Pons (tissue), 1 donor: ENCODE data around the gene EXD3.
"Not testable (repeated sequence)": the region's sequence is repeated elsewhere in the genome, so short reads cannot be mapped to it uniquely, and the experiment has no call there.

Source experiments
- DNase-seq: peaks from one replicate; pipeline ENCODE4 v3.0.0-alpha.2; 2016; ENCODE audit warnings: low spot score

EXD3 gene, protein sequence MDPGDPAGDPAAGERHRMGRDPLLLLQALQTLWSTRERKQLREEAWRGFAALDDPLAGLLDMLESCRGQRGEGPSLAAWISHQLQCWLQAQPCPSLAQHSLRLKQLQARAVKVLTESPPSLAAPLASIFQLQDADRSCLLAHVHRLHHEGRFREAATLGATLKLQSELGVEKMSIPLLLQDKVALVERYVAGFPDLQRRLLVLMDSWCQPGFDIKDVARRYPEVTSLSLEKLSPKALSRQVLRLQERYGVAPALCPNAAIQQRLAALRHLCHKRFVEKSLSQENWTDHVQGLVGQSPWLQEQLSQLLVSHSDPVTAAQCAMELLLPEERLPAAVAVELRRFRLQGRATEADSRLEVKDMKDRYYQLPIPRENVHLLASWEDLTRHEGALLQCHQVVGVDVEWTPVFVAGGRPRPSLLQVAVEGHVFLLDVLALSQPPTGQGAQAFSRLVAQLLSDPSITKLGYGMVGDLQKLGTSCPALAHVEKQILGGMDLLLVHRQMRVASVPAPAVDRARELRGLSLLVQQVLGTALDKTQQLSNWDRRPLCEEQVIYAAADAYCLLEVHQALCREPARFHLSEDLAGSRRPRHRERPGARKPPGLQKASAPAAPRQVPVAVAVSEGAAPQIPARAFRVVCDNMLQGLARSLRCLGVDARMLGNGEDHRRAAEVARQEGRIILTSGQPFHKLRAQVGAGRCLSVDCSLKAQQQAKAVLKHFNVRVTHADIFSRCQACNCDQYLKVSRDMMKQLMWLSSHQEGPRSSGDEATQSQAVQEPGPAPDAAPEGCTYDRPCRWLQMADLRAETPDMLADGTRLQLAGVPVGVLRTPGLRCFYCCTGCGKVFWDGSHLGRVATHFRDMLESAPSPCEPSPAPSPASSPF

DNA sequence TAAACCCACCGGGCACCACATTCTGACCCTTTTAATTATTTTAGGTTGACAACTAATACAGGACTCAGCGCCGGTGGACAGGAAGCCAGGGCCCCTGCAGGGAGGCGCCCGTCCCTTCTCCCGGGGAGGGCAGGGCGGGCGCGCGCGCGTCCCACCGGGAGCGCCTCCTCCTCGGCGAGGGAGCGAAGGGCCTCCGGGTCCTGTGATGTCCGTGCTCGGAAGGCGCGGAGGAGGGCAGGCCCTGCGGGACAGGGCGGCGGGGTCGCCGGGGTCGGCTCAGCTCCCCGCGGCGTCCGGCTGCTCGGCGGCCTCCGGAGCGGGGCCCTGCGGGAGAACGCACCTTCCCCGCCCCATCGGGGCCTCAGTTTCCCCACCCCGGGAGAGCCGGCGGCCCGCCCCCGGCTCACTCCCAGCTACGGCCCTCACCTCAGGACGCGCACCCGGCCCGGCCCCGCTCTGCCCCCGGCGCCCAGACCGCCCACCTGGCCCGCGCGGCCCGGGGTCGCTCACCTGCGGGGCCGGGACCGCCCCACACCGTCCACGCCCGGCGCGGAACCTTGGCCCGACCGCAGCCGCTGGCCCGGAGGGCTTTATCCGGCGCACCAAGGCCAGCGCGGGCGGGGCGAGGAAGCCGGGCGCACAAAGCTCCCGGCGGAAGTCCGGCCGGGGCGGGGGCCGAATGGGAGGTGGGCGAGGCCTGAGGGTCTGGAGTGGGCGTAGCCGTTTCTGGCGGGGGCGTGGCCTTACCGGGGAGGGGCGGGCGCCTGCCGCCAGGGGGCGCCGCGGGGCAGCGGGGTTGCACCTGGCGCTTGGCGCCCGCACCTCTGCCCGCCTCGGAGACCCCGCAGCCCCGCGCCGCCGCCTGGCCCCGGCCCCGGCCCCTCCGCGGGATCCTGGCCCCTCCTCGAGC lies at the start of gene EXD3, which contains the start of gene NOXA1:
EXD3 (minus strand) TSS at position 559 of the 910 bp plus-strand sequence. CDS start 27,805 bp downstream, outside the sequence.
NOXA1 (plus strand) TSS at position 790 of the 910 bp plus-strand sequence. CDS start 137 bp downstream, outside the sequence.
- peak; percentile 84 for DNase-seq

DNA sequence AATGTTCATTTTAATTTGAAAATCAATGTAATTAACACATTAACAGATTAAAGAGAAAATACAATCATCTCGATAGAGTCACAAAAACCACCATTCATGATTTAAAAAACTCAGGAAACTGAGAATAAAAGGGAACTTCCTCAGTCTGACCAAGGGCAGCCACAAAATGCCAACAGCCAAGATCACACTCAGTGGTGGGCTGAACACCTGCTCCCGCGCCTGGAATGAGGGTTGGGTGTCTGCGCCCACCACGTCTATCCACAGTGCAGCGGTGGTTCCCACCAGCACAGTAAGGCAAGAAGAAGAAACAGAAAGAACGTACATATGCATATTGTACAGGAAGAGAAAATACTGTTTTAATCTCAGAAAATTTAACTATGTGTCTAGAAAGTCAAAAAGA lies 47.8 kb upstream of the EXD3 start:
- DNase-seq: no peak

DNA sequence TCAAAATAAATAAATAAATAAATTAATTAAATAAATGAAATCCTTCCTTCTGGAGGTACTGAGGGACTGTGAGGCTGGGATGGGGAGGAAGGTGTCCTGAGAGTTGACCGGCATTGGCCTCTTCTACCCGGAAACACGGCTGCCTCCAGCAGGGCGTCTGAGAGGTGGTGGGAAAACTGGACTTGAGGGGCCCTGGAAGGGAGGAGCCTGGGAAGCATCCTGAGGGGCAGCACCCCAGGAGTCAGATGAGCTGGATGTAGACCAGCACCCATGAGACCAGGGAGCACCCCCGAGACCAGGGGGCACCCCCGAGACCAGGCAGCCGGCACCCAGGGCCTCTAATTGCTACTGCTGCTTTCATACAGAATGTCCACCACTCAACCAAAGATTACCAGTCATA lies 44.9 kb upstream of the EXD3 start:
- DNase-seq: no peak

DNA sequence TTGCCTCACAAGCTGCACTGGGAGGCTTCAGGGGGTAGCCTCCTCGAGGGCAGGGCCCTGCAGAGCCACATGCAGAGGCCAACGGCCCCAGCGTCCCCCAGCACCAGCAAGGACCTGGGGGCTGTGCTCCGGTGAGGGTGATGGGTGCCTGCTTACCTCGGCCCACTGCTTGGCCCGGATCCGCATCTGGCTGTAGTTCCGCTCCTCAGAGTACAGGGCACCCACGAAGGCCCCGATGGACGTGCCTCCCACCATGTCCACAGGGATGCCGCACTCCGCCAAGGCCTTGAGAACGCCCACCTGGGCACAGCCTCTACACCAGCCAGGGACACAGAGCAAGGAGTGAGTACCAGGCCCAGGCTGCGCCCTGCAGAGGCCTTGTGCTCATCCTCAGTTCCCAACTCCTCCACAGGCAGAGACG lies 44.2 kb upstream of the EXD3 start:
- DNase-seq: no peak

DNA sequence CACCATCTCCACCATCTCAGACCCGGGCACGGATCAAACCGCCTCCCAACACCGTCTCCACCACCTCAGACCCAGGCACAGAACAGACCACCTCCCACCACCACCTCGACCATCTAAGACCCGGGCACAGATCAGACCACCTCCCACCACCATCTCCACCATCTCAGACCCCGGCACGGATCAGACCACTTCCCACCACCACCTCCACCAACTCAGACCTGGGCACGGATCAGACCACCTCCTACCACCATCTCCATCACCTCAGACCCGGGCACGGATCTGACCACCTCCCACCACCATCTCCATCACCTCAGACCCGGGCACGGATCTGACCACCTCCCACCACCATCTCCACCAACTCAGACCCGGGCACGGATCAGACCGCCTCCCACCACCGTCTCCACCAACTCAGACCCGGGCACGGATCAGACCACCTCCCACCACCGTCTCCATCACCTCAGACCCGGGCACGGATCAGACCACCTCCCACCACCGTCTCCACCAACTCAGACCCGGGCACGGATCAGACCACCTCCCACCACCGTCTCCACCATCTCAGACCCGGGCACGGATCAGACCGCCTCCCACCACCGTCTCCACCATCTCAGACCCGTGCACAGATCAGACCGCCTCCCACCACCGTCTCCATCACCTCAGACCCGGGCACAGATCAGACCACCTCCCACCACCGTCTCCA lies 43.6 kb upstream of the EXD3 start:
- DNase-seq: not testable (repeated sequence)

DNA sequence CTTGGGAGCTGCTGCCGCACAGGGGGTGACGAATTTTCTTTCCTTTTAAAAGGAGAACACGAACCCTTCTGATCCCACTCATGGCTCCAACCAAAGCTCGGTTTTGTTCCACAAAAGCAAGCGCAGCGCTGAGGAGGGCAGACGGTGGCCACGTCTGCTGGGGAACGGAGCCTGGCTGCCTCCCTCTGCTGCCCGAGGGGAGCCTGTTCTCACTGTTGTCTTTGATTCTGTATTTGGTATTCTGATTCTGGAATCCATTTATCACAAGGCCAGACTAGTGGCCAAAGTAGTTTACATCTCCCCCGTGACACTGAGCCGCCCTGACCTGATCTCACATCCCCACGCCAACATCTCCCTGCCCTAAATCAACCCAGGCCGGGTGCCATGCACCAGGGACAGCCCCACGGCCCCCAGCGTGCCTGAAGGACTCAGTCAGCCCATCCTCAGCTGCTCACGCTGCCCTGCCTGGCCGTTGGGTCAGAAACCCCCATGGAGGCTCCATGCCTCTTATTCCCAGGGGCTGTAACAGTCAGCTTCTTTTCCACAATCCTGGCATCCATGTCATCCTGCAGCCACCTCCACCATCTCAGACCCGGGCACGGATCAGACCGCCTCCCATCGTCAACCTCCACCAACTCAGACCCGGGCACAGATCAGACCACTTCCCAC lies 42.9 kb upstream of the EXD3 start:
- no peak for DNase-seq

DNA sequence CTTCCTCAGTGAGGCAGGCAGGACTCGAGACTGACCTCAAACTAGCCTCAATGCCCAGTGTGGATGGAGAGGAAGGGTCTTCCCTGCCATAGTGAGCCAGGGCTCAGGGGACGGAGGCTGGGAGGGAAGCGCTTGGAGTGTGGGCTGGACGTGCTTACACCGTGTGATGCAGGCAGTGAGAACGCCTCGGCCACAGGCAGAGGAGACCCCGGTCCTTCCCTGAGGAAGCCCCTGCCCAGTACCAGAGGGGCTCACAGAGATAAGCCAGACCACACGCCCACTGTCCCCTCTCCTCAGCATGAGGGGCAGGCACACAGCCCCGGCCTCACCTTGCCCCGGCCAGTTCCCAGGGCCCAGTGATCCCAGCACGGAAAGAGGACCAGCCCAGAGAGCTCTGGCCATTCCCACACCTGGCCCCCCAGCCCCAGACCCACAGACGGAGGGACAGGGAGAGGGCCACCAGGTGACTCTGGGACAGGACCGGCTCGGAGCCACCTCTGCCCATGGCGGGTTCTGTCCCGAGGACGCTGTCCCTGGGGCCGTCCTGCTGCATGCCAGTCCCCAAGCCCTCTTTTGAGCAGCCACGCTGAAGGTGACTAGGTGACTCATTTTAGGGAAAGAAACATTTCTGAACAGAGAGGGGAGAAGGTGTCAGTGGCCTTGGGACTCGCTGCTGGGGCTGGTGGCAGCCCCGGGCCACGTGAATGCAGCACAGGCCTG lies 42.2 kb upstream of the EXD3 start:
- no peak for DNase-seq

DNA sequence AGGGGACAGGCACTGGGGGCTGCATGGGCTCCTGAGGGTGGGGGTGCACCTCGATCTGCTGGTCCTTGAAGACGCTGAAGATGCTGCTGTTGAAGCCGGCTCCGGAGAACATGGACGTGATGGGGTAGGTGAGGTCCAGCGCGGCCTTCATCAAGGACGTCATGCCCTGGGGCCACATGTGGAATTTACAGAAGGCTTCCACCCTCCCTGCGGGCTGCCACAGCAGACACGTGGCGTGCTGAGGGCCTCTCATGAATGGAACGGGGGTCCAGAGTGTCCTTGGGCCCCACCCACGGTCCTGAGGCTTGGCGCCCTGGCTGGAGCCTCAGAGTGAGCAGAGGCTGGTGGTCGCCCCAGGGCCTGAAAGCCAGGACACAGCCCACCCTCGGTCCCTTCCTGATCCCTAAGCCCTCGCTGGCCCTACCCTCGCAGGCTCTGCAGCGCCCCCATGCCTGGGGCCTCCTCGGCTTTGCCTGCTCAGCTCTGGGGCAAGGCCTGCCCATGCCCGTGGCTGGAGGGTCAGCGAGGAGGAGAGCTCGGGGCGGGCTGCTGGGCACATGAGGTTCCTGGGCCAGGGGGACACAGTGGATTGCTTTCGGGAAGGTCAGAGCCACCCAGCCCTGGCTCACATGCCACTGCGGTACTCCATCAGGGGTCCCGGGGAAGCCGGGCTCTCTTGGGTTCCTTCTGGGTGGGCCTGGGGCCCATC lies 41.5 kb upstream of the EXD3 start:
- DNase-seq: no peak

DNA sequence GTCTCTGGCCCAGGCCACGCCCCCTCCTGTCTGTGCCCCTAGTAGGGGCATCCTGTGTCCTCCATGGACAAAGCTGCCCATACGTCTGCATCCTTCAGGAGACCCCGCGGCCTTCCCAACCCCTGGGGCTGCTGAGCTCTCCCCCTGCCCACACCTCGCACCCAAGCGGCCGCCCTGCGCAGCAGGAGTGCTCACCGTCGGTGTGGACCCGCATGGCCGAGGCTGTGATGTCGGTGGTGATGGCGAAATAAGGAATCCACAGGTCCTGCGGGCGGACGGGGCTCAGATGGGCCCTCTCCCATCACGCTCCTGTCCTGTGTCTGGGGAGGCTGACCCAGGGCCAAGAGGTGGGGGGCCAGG lies 40.9 kb upstream of the EXD3 start:
- no peak for DNase-seq

DNA sequence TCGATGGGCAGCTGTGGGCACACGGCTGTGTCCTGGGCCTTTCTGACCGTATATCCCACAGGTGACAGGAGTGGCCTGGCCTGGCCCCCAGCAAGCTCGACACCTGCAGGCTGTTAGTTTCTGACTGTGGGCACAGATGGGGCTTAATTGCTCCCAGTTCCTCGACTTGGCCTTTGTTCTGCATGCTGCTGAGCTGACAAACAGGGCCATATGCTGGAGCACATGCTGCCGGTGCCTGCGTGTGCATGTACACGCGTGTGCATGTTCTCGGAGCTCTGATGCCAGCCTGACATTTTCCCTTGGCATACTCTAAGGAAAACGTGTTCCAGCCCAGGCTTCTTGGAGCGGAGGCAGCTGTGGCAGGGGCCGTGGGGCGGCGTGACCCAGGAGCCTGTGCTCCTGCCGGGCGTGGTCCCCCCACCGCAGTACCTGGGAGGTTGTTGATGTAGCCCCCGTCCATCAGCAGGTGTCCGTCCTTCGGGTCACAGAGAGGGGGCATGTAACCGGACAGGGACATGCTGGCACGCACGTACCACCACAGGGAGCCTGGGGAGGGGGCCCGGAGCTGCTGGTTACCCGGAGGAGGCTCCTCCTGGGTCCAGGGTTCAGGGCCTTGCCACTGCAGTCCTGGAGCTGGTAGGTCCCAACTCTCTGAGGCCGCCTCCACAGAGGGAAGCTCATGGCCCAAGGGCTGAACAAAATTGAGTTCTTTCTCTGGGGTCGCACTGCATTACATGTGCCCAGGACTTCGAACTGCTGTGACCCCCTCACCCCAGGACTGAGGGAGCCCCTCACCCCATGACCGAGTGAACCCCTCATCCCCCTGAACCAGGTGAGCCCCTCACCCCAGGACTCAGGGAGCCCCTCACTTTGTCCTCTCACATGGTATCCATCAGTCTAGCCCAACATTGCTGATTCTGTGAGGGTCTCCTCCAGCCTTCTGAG lies 40.3 kb upstream of the EXD3 start:
- no peak for DNase-seq

DNA sequence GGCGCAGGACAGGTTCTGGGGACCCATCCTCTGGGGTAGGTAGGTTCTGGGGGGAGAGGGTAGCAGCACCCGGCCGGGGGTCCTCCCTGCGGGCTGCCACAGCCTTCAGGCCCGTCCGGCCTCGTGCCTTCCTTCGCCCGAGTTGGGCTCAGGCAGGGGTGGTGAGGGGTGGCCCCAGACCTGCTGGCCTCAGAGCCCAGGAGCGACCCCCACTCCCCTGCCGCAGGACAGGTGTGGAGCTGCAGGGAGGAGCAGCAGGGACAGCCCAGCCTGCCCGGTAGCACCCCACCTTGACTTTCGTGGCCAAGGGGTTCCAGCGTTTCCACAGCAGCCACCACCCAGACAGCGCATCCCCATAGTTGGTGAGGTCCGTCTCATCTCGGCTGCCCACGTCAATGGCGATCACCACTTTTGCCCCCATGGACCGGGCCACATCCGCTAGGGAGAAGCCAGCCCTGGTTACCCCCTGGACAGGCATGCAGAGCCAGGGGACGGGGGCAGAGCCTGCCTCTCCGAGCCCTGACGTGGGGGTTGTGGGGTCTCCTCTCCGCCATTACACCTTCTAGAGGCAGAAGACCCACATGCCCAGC lies 39.5 kb upstream of the EXD3 start:
- DNase-seq: no peak

DNA sequence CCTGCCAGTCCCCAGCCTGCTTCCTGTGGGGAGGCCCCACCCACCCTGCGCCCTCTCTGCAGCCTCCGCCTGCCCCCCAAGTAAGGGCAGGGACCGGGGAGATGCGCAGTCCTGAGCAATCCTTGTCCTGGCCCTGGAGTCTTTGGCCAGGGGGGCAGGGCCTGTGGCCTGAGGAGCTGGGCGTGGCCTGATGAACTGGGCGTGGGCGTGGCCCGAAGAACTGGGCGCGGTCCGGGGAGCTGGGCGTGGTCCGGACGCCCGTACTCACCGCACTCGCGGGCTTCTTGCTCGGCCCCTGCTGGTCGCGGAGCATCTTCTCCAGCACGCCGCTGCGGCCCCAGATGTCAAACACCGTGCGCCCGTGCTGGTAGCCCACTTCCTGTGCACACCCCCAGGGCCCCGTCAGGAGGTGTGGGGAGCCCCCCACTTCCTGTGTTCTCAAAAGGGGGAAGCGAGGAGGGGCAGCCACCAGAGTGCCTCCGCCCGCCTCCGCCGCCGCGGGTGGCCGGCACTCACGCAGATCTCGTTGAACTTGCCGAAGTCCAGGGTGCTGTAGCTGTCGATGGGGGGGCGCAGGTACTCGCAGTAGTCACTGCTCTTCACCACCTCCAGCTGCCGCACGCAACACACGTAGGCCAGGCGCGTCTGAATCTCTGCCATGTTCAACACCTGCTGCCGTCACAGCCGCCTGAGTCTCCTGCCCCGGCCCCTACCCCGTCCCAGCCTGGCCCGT lies 38.9 kb upstream of the EXD3 start:
- DNase-seq: no peak

DNA sequence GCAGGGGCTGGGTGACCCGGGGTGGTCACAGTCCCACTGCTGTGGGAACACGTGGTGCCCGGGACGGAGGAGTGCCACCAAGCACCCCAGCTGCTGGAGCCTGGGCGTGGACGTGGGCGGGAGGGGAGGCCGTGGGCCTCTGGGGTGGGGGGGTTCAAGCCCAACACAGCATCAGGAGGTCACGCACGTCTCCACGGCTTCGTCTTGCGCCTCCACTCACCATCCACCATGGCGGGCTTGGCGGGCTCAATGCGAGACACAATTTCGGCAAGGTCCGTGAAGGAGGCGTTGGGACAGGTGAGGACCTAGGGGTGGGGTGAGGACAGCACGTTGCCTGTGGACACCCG lies 38.3 kb upstream of the EXD3 start:
- no peak for DNase-seq

DNA sequence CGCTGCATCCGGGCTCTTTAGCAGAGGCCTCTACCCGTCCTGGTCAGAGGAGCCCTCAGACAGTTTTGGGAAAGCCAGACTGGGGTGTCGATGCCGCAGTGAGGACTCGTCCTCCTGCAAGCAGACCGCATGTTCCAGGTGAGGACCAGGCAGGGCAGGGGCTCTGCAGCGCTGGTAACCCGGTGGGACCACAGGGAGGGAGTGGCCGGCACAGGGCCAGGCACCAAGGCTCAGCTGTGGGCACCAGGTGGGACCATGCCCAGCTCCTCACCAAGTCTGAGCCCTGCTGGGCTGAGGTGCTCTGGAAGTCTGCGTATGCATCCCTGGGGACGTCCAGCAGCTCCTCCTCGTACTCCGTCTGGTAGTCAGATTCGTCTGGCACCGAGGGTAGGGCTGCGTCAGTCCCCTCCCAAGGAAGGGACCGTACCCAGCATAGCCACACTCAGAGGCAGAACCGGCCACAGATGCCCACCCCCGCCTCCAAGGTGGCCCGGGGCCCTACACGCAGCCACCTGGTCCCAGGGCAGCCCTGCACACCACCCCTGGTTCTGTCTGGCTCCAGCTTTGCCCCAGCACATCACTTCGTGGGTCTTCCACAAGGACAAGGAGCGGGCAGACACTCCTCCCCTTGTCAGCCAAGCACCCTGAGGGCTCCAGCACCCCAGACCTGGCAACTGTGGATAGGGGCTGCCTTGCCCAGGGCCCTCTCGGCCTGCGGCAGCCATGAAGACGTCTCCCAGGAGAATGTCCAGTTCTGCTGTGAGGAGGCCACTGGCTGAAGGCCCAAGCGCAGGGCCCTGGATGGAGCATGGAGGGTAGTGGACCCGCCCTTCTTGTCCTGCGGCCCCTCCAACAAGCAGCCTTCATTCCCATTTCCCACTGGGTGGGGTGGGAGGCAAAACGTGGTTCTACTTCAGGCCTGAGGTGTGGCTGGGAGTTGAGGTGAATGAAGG lies 37.7 kb upstream of the EXD3 start:
- no peak for DNase-seq

DNA sequence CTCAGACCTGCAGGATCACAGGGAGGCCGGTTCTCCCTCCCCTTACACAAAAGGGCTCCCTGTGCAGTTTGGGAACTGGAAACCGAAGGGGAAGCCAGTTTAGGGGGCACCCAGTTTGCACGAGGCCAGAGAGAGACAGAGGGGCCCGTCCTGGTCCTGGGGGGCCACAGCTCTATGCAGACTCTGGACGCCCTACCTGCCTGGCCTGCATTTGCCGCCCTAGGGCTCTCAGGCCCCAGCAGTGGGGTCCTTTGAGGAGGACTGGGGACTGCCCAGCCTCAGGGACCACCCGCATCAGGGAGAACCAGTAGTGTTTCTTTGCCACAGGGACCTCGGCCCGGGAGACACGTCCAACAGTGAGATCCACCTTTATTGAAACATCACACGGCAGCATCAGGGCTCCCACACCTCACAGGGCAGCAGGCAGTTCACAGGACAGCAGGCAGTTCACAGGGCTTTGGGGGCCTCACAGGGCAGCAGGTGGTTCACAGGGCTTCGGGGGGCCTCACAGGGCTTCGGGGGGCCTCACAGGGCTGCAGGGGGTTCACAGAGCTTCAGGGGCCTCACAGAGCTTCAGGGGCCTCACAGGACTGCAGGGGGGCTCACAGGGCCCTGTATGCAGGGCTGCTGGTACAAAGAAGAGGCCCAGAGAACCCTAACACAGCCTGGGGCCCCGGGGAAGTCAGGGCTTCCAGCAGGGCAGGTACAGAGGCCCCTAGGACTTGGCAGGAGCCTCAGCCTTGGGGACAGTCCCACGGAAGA lies 36.8 kb upstream of the EXD3 start:
- DNase-seq: no peak
